ENCODE results near the gene GRID1.

GRID1 gene

DNA sequence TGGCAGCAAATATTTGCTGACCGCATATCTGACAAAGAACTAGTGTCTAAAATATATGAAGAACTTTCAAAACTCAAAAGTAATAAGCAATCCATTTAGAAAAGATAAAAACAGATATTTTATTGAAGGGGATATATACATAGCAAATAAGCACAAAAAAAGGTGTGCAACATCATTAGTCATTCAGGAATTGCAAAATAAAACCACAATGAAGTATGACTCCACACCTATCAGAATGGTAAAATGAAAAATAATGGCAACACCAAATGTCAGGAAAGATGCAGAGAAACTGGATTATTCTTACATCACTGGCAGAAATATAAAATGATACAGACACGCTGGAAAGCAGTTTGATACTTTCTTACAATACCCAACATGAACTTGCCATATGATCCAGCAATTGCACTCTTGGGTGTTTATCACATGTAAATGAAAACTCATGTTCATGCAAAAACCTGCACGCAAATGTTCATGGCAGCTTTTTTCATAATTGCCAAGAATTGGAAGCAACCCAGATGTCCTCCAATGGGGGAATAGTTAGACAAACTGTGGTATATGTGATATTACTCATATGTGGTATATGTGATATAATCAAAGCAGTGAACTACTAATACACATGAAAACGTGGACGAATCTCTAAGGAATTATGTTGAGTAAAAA is 645.5 kb downstream of the GRID1 start:
- H3K79me2 ChIP-seq (ENCODE audit: insufficient read depth, low read length): no peaks in the 10 kb centered on the region
- no peaks in the 10 kb centered on the region for H3K9me3 ChIP-seq (ENCODE audit: low read length)
- no peaks in the 10 kb centered on the region for H4K20me1 ChIP-seq (ENCODE audit: insufficient read depth, low read length)
- TF ChIP-seq, protein P1, sequence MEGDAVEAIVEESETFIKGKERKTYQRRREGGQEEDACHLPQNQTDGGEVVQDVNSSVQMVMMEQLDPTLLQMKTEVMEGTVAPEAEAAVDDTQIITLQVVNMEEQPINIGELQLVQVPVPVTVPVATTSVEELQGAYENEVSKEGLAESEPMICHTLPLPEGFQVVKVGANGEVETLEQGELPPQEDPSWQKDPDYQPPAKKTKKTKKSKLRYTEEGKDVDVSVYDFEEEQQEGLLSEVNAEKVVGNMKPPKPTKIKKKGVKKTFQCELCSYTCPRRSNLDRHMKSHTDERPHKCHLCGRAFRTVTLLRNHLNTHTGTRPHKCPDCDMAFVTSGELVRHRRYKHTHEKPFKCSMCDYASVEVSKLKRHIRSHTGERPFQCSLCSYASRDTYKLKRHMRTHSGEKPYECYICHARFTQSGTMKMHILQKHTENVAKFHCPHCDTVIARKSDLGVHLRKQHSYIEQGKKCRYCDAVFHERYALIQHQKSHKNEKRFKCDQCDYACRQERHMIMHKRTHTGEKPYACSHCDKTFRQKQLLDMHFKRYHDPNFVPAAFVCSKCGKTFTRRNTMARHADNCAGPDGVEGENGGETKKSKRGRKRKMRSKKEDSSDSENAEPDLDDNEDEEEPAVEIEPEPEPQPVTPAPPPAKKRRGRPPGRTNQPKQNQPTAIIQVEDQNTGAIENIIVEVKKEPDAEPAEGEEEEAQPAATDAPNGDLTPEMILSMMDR (IDR thresholded peaks at IDR 0.05; ENCODE audit: low read length): no peak
- H3K27me3 ChIP-seq (ENCODE audit: insufficient read depth, low read length): no peaks in the 10 kb centered on the region
- no peak overlapping the region for H2AFZ ChIP-seq (ENCODE audit: low read length)
- no peak overlapping the region for H3K9ac ChIP-seq (ENCODE audit: low read length)
- H3K27ac ChIP-seq (ENCODE audit: low read depth, low read length, poor library complexity, severe bottlenecking): no peak overlapping the region
- no peaks in the 10 kb centered on the region for H3K36me3 ChIP-seq (ENCODE audit: insufficient read depth, low read length)
- no peaks in the 10 kb centered on the region for H3K4me1 ChIP-seq (ENCODE audit: insufficient read depth, low read length, severe bottlenecking)
- H3K4me3 ChIP-seq (ENCODE audit: low read depth, low read length, poor library complexity, severe bottlenecking): no peak overlapping the region
- H3K9me2 ChIP-seq (ENCODE audit: low read depth, low read length): no peaks in the 10 kb centered on the region
- H3K4me2 ChIP-seq (ENCODE audit: low read length): no peak overlapping the region
- no peaks in the 10 kb centered on the region for H3F3A ChIP-seq (ENCODE audit: insufficient read depth, low read length)

DNA sequence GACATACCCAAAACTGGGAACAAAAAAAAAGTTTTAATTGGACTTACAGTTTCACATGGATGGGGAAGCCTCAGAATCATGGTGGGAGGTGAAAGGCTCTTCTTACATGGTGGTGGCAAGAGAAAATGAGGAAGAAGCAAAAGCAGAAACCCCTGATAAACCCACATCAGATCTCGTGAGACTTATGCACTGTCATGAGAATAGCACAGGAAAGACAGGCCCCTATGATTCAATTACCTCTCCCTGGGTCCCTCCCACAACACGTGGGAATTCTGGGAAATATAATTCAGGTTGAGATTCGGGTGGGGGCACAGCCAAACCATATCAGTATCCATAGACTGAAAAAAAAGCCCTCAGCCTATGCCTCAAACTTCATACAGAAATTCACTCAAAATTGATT is 647.2 kb downstream of the GRID1 start:
- H3K4me2 ChIP-seq (ENCODE audit: low read length): no peak overlapping the region
- H3K36me3 ChIP-seq (ENCODE audit: insufficient read depth, low read length): no peaks in the 10 kb centered on the region
- H3K79me2 ChIP-seq (ENCODE audit: insufficient read depth, low read length): no peaks in the 10 kb centered on the region
- no peak overlapping the region for H3K4me3 ChIP-seq (ENCODE audit: low read depth, low read length, poor library complexity, severe bottlenecking)
- H3K27ac ChIP-seq (ENCODE audit: low read depth, low read length, poor library complexity, severe bottlenecking): no peak overlapping the region
- no peaks in the 10 kb centered on the region for H3K9me3 ChIP-seq (ENCODE audit: low read length)
- H3K9me2 ChIP-seq (ENCODE audit: low read depth, low read length): no peaks in the 10 kb centered on the region
- H3K27me3 ChIP-seq (ENCODE audit: insufficient read depth, low read length): no peaks in the 10 kb centered on the region
- no peaks in the 10 kb centered on the region for H3K4me1 ChIP-seq (ENCODE audit: insufficient read depth, low read length, severe bottlenecking)
- no peaks in the 10 kb centered on the region for H4K20me1 ChIP-seq (ENCODE audit: insufficient read depth, low read length)
- TF ChIP-seq, protein P1 (IDR thresholded peaks at IDR 0.05; ENCODE audit: low read length): no peak
- no peak for TF ChIP-seq EZH2 (IDR thresholded peaks at IDR 0.05; ENCODE audit: borderline replicate concordance, low read length)
- no peak overlapping the region for H2AFZ ChIP-seq (ENCODE audit: low read length)
- H3F3A ChIP-seq (ENCODE audit: insufficient read depth, low read length): no peaks in the 10 kb centered on the region
- H3K9ac ChIP-seq (ENCODE audit: low read length): no peak overlapping the region

DNA sequence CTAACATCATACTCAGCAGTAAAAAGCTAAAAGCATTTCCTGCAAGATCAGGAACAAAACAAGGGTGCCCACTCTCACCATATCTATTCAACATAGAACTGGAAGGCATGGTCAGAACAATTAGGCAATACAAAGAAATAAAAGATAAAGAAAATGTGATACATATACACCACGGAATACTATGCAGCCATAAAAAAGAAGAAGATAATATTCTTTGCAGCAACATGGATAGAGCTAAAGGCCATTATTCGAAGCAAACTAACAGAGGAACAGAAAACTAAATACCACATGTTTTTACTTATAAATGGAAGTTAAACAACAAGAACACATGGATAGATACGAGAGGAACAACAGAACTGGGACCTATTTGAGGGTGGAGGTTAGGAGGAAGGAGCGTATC is 652.7 kb downstream of the GRID1 start:
- Histone ChIP-seq H2AFZ (ENCODE audit: low read length) (no peak overlapping the region), H3K9ac (ENCODE audit: low read length) (no peak overlapping the region), H3K9me2 (ENCODE audit: low read depth, low read length) (no peaks in the 10 kb centered on the region), H3K36me3 (ENCODE audit: insufficient read depth, low read length) (no peaks in the 10 kb centered on the region), H3K4me2 (ENCODE audit: low read length) (no peak overlapping the region), H4K20me1 (ENCODE audit: insufficient read depth, low read length) (no peaks in the 10 kb centered on the region), H3K4me3 (ENCODE audit: low read depth, low read length, poor library complexity, severe bottlenecking) (no peak overlapping the region), H3K4me1 (ENCODE audit: insufficient read depth, low read length, severe bottlenecking) (no peaks in the 10 kb centered on the region), H3K79me2 (ENCODE audit: insufficient read depth, low read length) (no peaks in the 10 kb centered on the region), H3K9me3 (ENCODE audit: low read length) (no peaks in the 10 kb centered on the region), H3K27me3 (ENCODE audit: insufficient read depth, low read length) (no peaks in the 10 kb centered on the region), H3K27ac (ENCODE audit: low read depth, low read length, poor library complexity, severe bottlenecking) (no peak overlapping the region), H3F3A (ENCODE audit: insufficient read depth, low read length) (no peaks in the 10 kb centered on the region)
- TF ChIP-seq EZH2 (IDR thresholded peaks at IDR 0.05; ENCODE audit: borderline replicate concordance, low read length): no peak
- TF ChIP-seq, protein P1 (IDR thresholded peaks at IDR 0.05; ENCODE audit: low read length): no peak
